Liver (tissue), 9 donors: Measurements from ENCODE around the gene ACTR10. TPM values are rescaled to one million over a fixed set of nuclear protein-coding genes. Genes with fewer than 3 reads are reported as not detected.
"Not testable (repeated sequence)": the region's sequence is repeated elsewhere in the genome, so short reads cannot be mapped to it uniquely, and the experiment has no call there.

Source experiments
- DNase-seq: peaks from one replicate; pipeline ENCODE4 v3.0.0-alpha.2; 2017; ENCODE audit warnings: low spot score
- H3K27ac ChIP-seq, 2 donors: one replicate each; pipeline ENCODE4 v1.7.0; 2013; ENCODE audit warnings: inconsistent platforms in 2 of 2, low read length in 2 of 2, control low read depth in 1 of 2, low read depth in 1 of 2, mild to moderate bottlenecking in 1 of 2
- H3K27me3 ChIP-seq, 4 donors: one replicate each; pipeline versions ENCODE4 v1.6.1 to v1.7.0; 2013; ENCODE audit warnings: low read length in 3 of 4, inconsistent platforms in 1 of 4, mild to moderate bottlenecking in 1 of 4, moderate library complexity in 1 of 4; ENCODE audit not compliant: control insufficient read depth in 4 of 4, insufficient read depth in 4 of 4
- H3K36me3 ChIP-seq, 4 donors: one replicate each; pipeline versions ENCODE4 v1.6.1 to v1.7.0; 2013; ENCODE audit warnings: low read length in 3 of 4, mild to moderate bottlenecking in 3 of 4, low read depth in 1 of 4, moderate library complexity in 1 of 4; ENCODE audit not compliant: control insufficient read depth in 4 of 4, insufficient read depth in 3 of 4
- H3K4me1 ChIP-seq, 4 donors: one replicate each; pipeline versions ENCODE4 v1.6.1 to v1.7.0; 2013; ENCODE audit warnings: low read length in 3 of 4, mild to moderate bottlenecking in 3 of 4, moderate library complexity in 1 of 4; ENCODE audit not compliant: control insufficient read depth in 4 of 4, insufficient read depth in 4 of 4
- H3K4me3 ChIP-seq, 3 donors: one replicate each; pipeline versions ENCODE4 v1.6.1 to v1.7.0; 2013; ENCODE audit warnings: low read length in 3 of 3, control low read depth in 1 of 3, low read depth in 1 of 3, mild to moderate bottlenecking in 1 of 3
- H3K9ac ChIP-seq, 2 donors: one replicate each; pipeline ENCODE4 v1.7.0; 2013; ENCODE audit warnings: low read length in 2 of 2, mild to moderate bottlenecking in 2 of 2, moderate library complexity in 2 of 2, control low read depth in 1 of 2, low read depth in 1 of 2
- H3K9me3 ChIP-seq, 4 donors: one replicate each; pipeline versions ENCODE4 v1.6.1 to v1.7.0; 2013; ENCODE audit warnings: low read length in 3 of 4; ENCODE audit not compliant: control insufficient read depth in 4 of 4
- ATF3 ChIP-seq: IDR thresholded peaks from 2 replicates; pipeline ENCODE4 v1.6.1; 2016; ENCODE audit warnings: antibody characterized with exemption
- CTCF ChIP-seq: fragments of 150-350 bp; IDR thresholded peaks from 2 replicates; pipeline ENCODE4 v1.5.1; 2017; ENCODE audit warnings: improper control_type of control experiment, low read depth, low read length; ENCODE audit not compliant: missing input control
- EGR1 ChIP-seq, 2 donors: IDR thresholded peaks; 2 replicates each; pipeline ENCODE4 v1.6.1; 2016 to 2018; ENCODE audit warnings: antibody characterized with exemption in 2 of 2, low read depth in 2 of 2
- FOXA1 ChIP-seq: IDR thresholded peaks from 2 replicates; pipeline ENCODE4 v1.6.1; 2016; ENCODE audit warnings: antibody characterized with exemption
- FOXA2 ChIP-seq: IDR thresholded peaks from 2 replicates; pipeline ENCODE4 v1.6.1; 2016; ENCODE audit warnings: antibody characterized with exemption
- GABPA ChIP-seq, 2 donors: IDR thresholded peaks in 1 of 2; conservative IDR thresholded peaks in 1 of 2; 2 replicates each; pipeline ENCODE4 v1.6.1; 2016; ENCODE audit warnings: antibody characterized with exemption in 2 of 2, mild to moderate bottlenecking in 1 of 2, moderate library complexity in 1 of 2
- HNF4A ChIP-seq, 2 donors: conservative IDR thresholded peaks; 2 replicates each; pipeline ENCODE4 v1.6.1; 2016; ENCODE audit warnings: antibody characterized with exemption in 2 of 2, mild to moderate bottlenecking in 2 of 2
- HNF4G ChIP-seq: IDR thresholded peaks from 2 replicates; pipeline ENCODE4 v1.6.1; 2016; ENCODE audit warnings: antibody characterized with exemption
- JUND ChIP-seq, 2 donors: IDR thresholded peaks; 2 replicates each; pipeline ENCODE4 v1.6.1; 2016; ENCODE audit warnings: antibody characterized with exemption in 2 of 2
- NR2F2 ChIP-seq: IDR thresholded peaks from 2 replicates; pipeline ENCODE4 v1.6.1; 2016; ENCODE audit warnings: antibody characterized with exemption
- RAD21 ChIP-seq, 2 donors: IDR thresholded peaks; 2 replicates each; pipeline ENCODE4 v1.6.1; 2016; ENCODE audit warnings: antibody characterized with exemption in 2 of 2, mild to moderate bottlenecking in 2 of 2
- REST ChIP-seq: IDR thresholded peaks from 2 replicates; pipeline ENCODE4 v1.6.1; 2016; ENCODE audit warnings: antibody characterized with exemption, mild to moderate bottlenecking
- RXRA ChIP-seq, 2 donors: IDR thresholded peaks; 2 replicates each; pipeline ENCODE4 v1.6.1; 2017 to 2018; ENCODE audit warnings: antibody characterized with exemption in 2 of 2, mild to moderate bottlenecking in 1 of 2
- SP1 ChIP-seq: IDR thresholded peaks from 2 replicates; pipeline ENCODE4 v1.6.1; 2018; ENCODE audit warnings: antibody characterized with exemption, mild to moderate bottlenecking
- TAF1 ChIP-seq: conservative IDR thresholded peaks from 2 replicates; pipeline ENCODE4 v1.6.1; 2016; ENCODE audit warnings: antibody characterized with exemption, mild to moderate bottlenecking
- YY1 ChIP-seq: IDR thresholded peaks from 2 replicates; pipeline ENCODE4 v1.6.1; 2016; ENCODE audit warnings: antibody characterized with exemption, mild to moderate bottlenecking
- ZBTB33 ChIP-seq: IDR thresholded peaks from 2 replicates; pipeline ENCODE4 v1.6.1; 2016; ENCODE audit warnings: antibody characterized with exemption
- WGBS: extraction: QIAGEN DNeasy Blood & Tissue Kit; methylation state at CpG from one replicate; pipeline ENCODE4 v1.1.7; 2013; 5-methylcytosine and 5-hydroxymethylcytosine counted together
- polyA plus RNA-seq, 2 donors: library from polyadenylated mRNA; stranded (reverse) in 1 of 2; unstranded in 1 of 2; fragments of 200-250 nt in 1 of 2; fragments of >200 nt in 1 of 2; fragmentation: Nextera tagmentation in 1 of 2; extraction: Ambion mirVana in 1 of 2; gene quantifications; one replicate each; pipeline versions ENCODE4 v1.2.1 to v1.2.3, GENCODE V29; 2013 to 2015
- total RNA-seq, 2 donors: library from RNA; depleted of rRNA; stranded (reverse); fragments of >200 nt; gene quantifications; one replicate each; pipeline ENCODE4 v1.2.3, GENCODE V29; 2014
- donor health status: healthy.
- donor health status: healthy.
- donor health status: healthy.
- donor health status: healthy.
- donor health status: healthy.

The ACTR10 gene
- total and polyA plus RNA-seq, 4 donors = 19.2 to 42.0 (median 25.2) TPM

GRCh38 chr14:58258156-58258555 is 58.2 kb downstream of the ACTR10 start:
- Histone ChIP-seq H3K27ac (no peak overlapping the region), H3K9ac (no peak overlapping the region), H3K9me3 (no peaks in the 10 kb centered on the region), H3K27me3 (no peaks in the 10 kb centered on the region), H3K4me1 (peaks cover 0 to 2% (median 0%) of the 10 kb centered on the region in 4 donors), H3K36me3 (peaks cover 11 to 67% (median 53%) of the 10 kb centered on the region in 4 donors), H3K4me3 (no peak overlapping the region)
- 99% methylated on average over 4 of the region's 4 CpGs for WGBS
- DNase-seq = no peak
- TF ChIP-seq ATF3 (no peak), EGR1 (IDR thresholded peaks at IDR 0.05; ENCODE audit: low read depth in 2 of 2) (no peak), RAD21 (IDR thresholded peaks at IDR 0.05) (no peak), TAF1 (no peak), REST (no peak), RXRA (IDR thresholded peaks at IDR 0.05) (no peak), SP1 (no peak), HNF4G (no peak), FOXA1 (no peak), ZBTB33 (no peak)

GRCh38 chr14:58262005-58262404 is 62.1 kb downstream of the ACTR10 start:
- not testable (repeated sequence) for H3K4me1 ChIP-seq, H3K4me3 ChIP-seq, H3K9me3 ChIP-seq, H3K27ac ChIP-seq, H3K9ac ChIP-seq, DNase-seq, H3K27me3 ChIP-seq
- peaks cover 11 to 76% (median 65%) of the 10 kb centered on the region in 4 donors for H3K36me3 ChIP-seq
- 98% methylated on average over 10 of the region's 10 CpGs for WGBS

- H3K4me1 ChIP-seq = peaks cover 0 to 14% (median 5%) of the 10 kb centered on the region in 4 donors
- TF ChIP-seq TAF1 (no peak), FOXA1 (no peak), HNF4A (conservative IDR thresholded peaks at IDR 0.05) (no peak), HNF4G (no peak), CTCF (no peak), EGR1 (IDR thresholded peaks at IDR 0.05; ENCODE audit: low read depth in 2 of 2) (no peak), FOXA2 (no peak), ATF3 (no peak), JUND (IDR thresholded peaks at IDR 0.05) (no peak), YY1 (no peak), RXRA (IDR thresholded peaks at IDR 0.05) (no peak), SP1 (no peak), GABPA (IDR thresholded peaks at IDR 0.05 in 1 of 2, conservative IDR thresholded peaks at IDR 0.05 in 1 of 2) (no peak), NR2F2 (no peak), RAD21 (IDR thresholded peaks at IDR 0.05) (no peak)
- H3K27ac ChIP-seq = no peak overlapping the region
- H3K36me3 ChIP-seq = peaks cover 13 to 74% (median 53%) of the 10 kb centered on the region in 4 donors
- no peaks in the 10 kb centered on the region for H3K9me3 ChIP-seq
- H3K27me3 ChIP-seq = no peaks in the 10 kb centered on the region
- no peak for DNase-seq
- no peak overlapping the region for H3K9ac ChIP-seq
- no peak overlapping the region for H3K4me3 ChIP-seq
Observed at GRCh38 chr14:58265401-58265800, 65.5 kb downstream of the ACTR10 start.
